ENCODE measurements around the gene DYNC1H1.

- TF ChIP-seq CTCF (IDR thresholded peaks at IDR 0.05) (no peak), POLR2A (IDR thresholded peaks at IDR 0.05) (no peak)
These were observed 74.8 kb downstream of the DYNC1H1 start for GRCh38 chr14:102039157-102039556.

Measured in esophagus squamous epithelium (tissue), 4 donors.